ENCODE results near the gene ZNF511.

ZNF511 gene

GRCh38 chr10:133285217-133285616 is 23.5 kb upstream of the ZNF511 start:
- Histone ChIP-seq H2BK5ac (ENCODE audit: low read length) (peak overlapping the region; percentile 39), H3K79me1 (ENCODE audit: low read depth, low read length) (peaks cover 10% of the 10 kb centered on the region), H2AFZ (ENCODE audit: low read length) (no peak overlapping the region), H2AK5ac (ENCODE audit: low read depth, low read length) (no peak overlapping the region), H3K9me3 (replicated peaks in 1 of 2; ENCODE audit: control insufficient read depth in 2 of 2, insufficient read depth in 1 of 2, low read depth in 1 of 2, low read length in 2 of 2) (no peaks in the 10 kb centered on the region), H3K9ac (ENCODE audit: low read depth, low read length, poor library complexity) (peak overlapping the region; percentile 44), H3K4ac (ENCODE audit: low read length) (no peak overlapping the region), H3K4me2 (ENCODE audit: insufficient read depth, low read length, poor library complexity, severe bottlenecking) (no peak overlapping the region), H2BK15ac (ENCODE audit: low read length) (no peak overlapping the region), H3K4me3 (ENCODE audit: low read length in 2 of 2) (no peak overlapping the region), H2BK12ac (ENCODE audit: low read length) (no peak overlapping the region), H3K14ac (ENCODE audit: low read length) (no peak overlapping the region), H3K18ac (ENCODE audit: low read length) (no peak overlapping the region), H3K4me1 (ENCODE audit: control insufficient read depth in 2 of 2, insufficient read depth in 1 of 2, low read depth in 1 of 2, low read length in 2 of 2) (no peaks in the 10 kb centered on the region), H3K23ac (ENCODE audit: low read depth, low read length, poor library complexity) (no peak overlapping the region), H4K91ac (ENCODE audit: low read depth, low read length, poor library complexity) (no peak overlapping the region), H3K27ac (replicated peaks; ENCODE audit: low read length) (no peak overlapping the region), H4K8ac (ENCODE audit: low read depth, low read length) (no peak overlapping the region), H3K36me3 (replicated peaks in 1 of 2; ENCODE audit: control insufficient read depth in 2 of 2, insufficient read depth in 2 of 2, low read length in 2 of 2) (peaks cover 47 to 92% of the 10 kb centered on the region in 2 donors), H3K27me3 (ENCODE audit: control insufficient read depth in 3 of 3, insufficient read depth in 3 of 3, low read depth in 1 of 3, low read length in 3 of 3) (no peaks in the 10 kb centered on the region), H2BK120ac (ENCODE audit: low read depth, low read length) (no peak overlapping the region)
- no CpG with 5 or more reads among the region's 36 CpGs for WGBS, 2 donors (ENCODE audit: extremely low coverage in 2 of 2, insufficient read length in 2 of 2, insufficient replicate concordance in 1 of 2)
- DNase-seq (ENCODE audit: low spot score): no peak

- Histone ChIP-seq H3K9me3 (replicated peaks in 1 of 2; ENCODE audit: control insufficient read depth in 2 of 2, insufficient read depth in 1 of 2, low read depth in 1 of 2, low read length in 2 of 2) (no peaks in the 10 kb centered on the region), H3K4ac (ENCODE audit: low read length) (no peak overlapping the region), H3K79me1 (ENCODE audit: low read depth, low read length) (peaks cover 10% of the 10 kb centered on the region), H3K27me3 (ENCODE audit: control insufficient read depth in 3 of 3, insufficient read depth in 3 of 3, low read depth in 1 of 3, low read length in 3 of 3) (no peaks in the 10 kb centered on the region), H2BK5ac (ENCODE audit: low read length) (no peak overlapping the region), H2BK12ac (ENCODE audit: low read length) (no peak overlapping the region), H3K9ac (ENCODE audit: low read depth, low read length, poor library complexity) (no peak overlapping the region), H4K91ac (ENCODE audit: low read depth, low read length, poor library complexity) (no peak overlapping the region), H3K4me3 (ENCODE audit: low read length in 2 of 2) (no peak overlapping the region), H3K4me1 (ENCODE audit: control insufficient read depth in 2 of 2, insufficient read depth in 1 of 2, low read depth in 1 of 2, low read length in 2 of 2) (no peaks in the 10 kb centered on the region), H3K14ac (ENCODE audit: low read length) (no peak overlapping the region), H3K23ac (ENCODE audit: low read depth, low read length, poor library complexity) (no peak overlapping the region), H3K4me2 (ENCODE audit: insufficient read depth, low read length, poor library complexity, severe bottlenecking) (no peak overlapping the region), H2AK5ac (ENCODE audit: low read depth, low read length) (no peak overlapping the region), H3K18ac (ENCODE audit: low read length) (no peak overlapping the region), H2BK15ac (ENCODE audit: low read length) (no peak overlapping the region), H2AFZ (ENCODE audit: low read length) (no peak overlapping the region), H2BK120ac (ENCODE audit: low read depth, low read length) (no peak overlapping the region), H4K8ac (ENCODE audit: low read depth, low read length) (no peak overlapping the region), H3K27ac (replicated peaks; ENCODE audit: low read length) (no peak overlapping the region), H3K36me3 (replicated peaks in 1 of 2; ENCODE audit: control insufficient read depth in 2 of 2, insufficient read depth in 2 of 2, low read length in 2 of 2) (peaks cover 51 to 91% of the 10 kb centered on the region in 2 donors)
- no peak for DNase-seq (ENCODE audit: low spot score)
- no CpG with 5 or more reads among the region's 18 CpGs for WGBS, 2 donors (ENCODE audit: extremely low coverage in 2 of 2, insufficient read length in 2 of 2, insufficient replicate concordance in 1 of 2)
These were observed 22.3 kb upstream of the ZNF511 start for GRCh38 chr10:133286366-133286765.

- no peak overlapping the region for H3K9ac ChIP-seq (ENCODE audit: low read depth, low read length, poor library complexity)
- H2AFZ ChIP-seq (ENCODE audit: low read length): no peak overlapping the region
- H3K4me2 ChIP-seq (ENCODE audit: insufficient read depth, low read length, poor library complexity, severe bottlenecking): no peak overlapping the region
- no peak overlapping the region for H3K23ac ChIP-seq (ENCODE audit: low read depth, low read length, poor library complexity)
- DNase-seq (ENCODE audit: low spot score): no peak
- H4K8ac ChIP-seq (ENCODE audit: low read depth, low read length): no peak overlapping the region
- H4K91ac ChIP-seq (ENCODE audit: low read depth, low read length, poor library complexity): no peak overlapping the region
- H3K18ac ChIP-seq (ENCODE audit: low read length): no peak overlapping the region
- H3K4me3 ChIP-seq (ENCODE audit: low read length in 2 of 2): no peak overlapping the region
- WGBS, 2 donors (ENCODE audit: extremely low coverage in 2 of 2, insufficient read length in 2 of 2, insufficient replicate concordance in 1 of 2): no CpG with 5 or more reads among the region's 46 CpGs
- no peak overlapping the region for H2BK15ac ChIP-seq (ENCODE audit: low read length)
- no peaks in the 10 kb centered on the region for H3K27me3 ChIP-seq (ENCODE audit: control insufficient read depth in 3 of 3, insufficient read depth in 3 of 3, low read depth in 1 of 3, low read length in 3 of 3)
- H2AK5ac ChIP-seq (ENCODE audit: low read depth, low read length): no peak overlapping the region
- H2BK12ac ChIP-seq (ENCODE audit: low read length): no peak overlapping the region
- H3K14ac ChIP-seq (ENCODE audit: low read length): no peak overlapping the region
- H2BK120ac ChIP-seq (ENCODE audit: low read depth, low read length): no peak overlapping the region
- H3K4me1 ChIP-seq (ENCODE audit: control insufficient read depth in 2 of 2, insufficient read depth in 1 of 2, low read depth in 1 of 2, low read length in 2 of 2): no peaks in the 10 kb centered on the region
- no peak overlapping the region for H3K27ac ChIP-seq (replicated peaks; ENCODE audit: low read length)
- H3K79me1 ChIP-seq (ENCODE audit: low read depth, low read length): peaks cover 10% of the 10 kb centered on the region
- no peaks in the 10 kb centered on the region for H3K9me3 ChIP-seq (replicated peaks in 1 of 2; ENCODE audit: control insufficient read depth in 2 of 2, insufficient read depth in 1 of 2, low read depth in 1 of 2, low read length in 2 of 2)
- peaks cover 46 to 82% of the 10 kb centered on the region in 2 donors for H3K36me3 ChIP-seq (replicated peaks in 1 of 2; ENCODE audit: control insufficient read depth in 2 of 2, insufficient read depth in 2 of 2, low read length in 2 of 2)
- H3K4ac ChIP-seq (ENCODE audit: low read length): no peak overlapping the region
- peak overlapping the region; percentile 53 for H2BK5ac ChIP-seq (ENCODE audit: low read length)
These were observed 20.7 kb upstream of the ZNF511 start for GRCh38 chr10:133287832-133288500.

- no peak overlapping the region for H3K18ac ChIP-seq (ENCODE audit: low read length)
- peaks cover 47 to 82% of the 10 kb centered on the region in 2 donors for H3K36me3 ChIP-seq (replicated peaks in 1 of 2; ENCODE audit: control insufficient read depth in 2 of 2, insufficient read depth in 2 of 2, low read length in 2 of 2)
These were observed 19.0 kb upstream of the ZNF511 start for GRCh38 chr10:133289761-133290160.

More at GRCh38 chr10:133289761-133290160, 19.0 kb upstream of the ZNF511 start:
- H3K14ac ChIP-seq (ENCODE audit: low read length): no peak overlapping the region
- no peak overlapping the region for H3K4ac ChIP-seq (ENCODE audit: low read length)
- H2BK120ac ChIP-seq (ENCODE audit: low read depth, low read length): no peak overlapping the region
- no peak overlapping the region for H3K27ac ChIP-seq (replicated peaks; ENCODE audit: low read length)
- H2BK5ac ChIP-seq (ENCODE audit: low read length): no peak overlapping the region
- H3K9ac ChIP-seq (ENCODE audit: low read depth, low read length, poor library complexity): no peak overlapping the region
- H4K8ac ChIP-seq (ENCODE audit: low read depth, low read length): peak overlapping the region; percentile 17
- no peaks in the 10 kb centered on the region for H3K9me3 ChIP-seq (replicated peaks in 1 of 2; ENCODE audit: control insufficient read depth in 2 of 2, insufficient read depth in 1 of 2, low read depth in 1 of 2, low read length in 2 of 2)
- H4K91ac ChIP-seq (ENCODE audit: low read depth, low read length, poor library complexity): no peak overlapping the region
- H2AFZ ChIP-seq (ENCODE audit: low read length): no peak overlapping the region
- no peak for DNase-seq (ENCODE audit: low spot score)
- H2BK12ac ChIP-seq (ENCODE audit: low read length): no peak overlapping the region
- H2AK5ac ChIP-seq (ENCODE audit: low read depth, low read length): no peak overlapping the region
- peaks cover 9% of the 10 kb centered on the region for H3K79me1 ChIP-seq (ENCODE audit: low read depth, low read length)
- no CpG with 5 or more reads among the region's 24 CpGs for WGBS, 2 donors (ENCODE audit: extremely low coverage in 2 of 2, insufficient read length in 2 of 2, insufficient replicate concordance in 1 of 2)
- no peak overlapping the region for H3K4me3 ChIP-seq (ENCODE audit: low read length in 2 of 2)
- no peaks in the 10 kb centered on the region for H3K27me3 ChIP-seq (ENCODE audit: control insufficient read depth in 3 of 3, insufficient read depth in 3 of 3, low read depth in 1 of 3, low read length in 3 of 3)
- no peak overlapping the region for H2BK15ac ChIP-seq (ENCODE audit: low read length)
- no peaks in the 10 kb centered on the region for H3K4me1 ChIP-seq (ENCODE audit: control insufficient read depth in 2 of 2, insufficient read depth in 1 of 2, low read depth in 1 of 2, low read length in 2 of 2)
- no peak overlapping the region for H3K4me2 ChIP-seq (ENCODE audit: insufficient read depth, low read length, poor library complexity, severe bottlenecking)
- no peak overlapping the region for H3K23ac ChIP-seq (ENCODE audit: low read depth, low read length, poor library complexity)

Measured in neuronal stem cell (in vitro differentiated cells).